Putamen (tissue), 1 donor: ENCODE data around the gene TKTL1.
"Not testable (repeated sequence)": the region's sequence is repeated elsewhere in the genome, so short reads cannot be mapped to it uniquely, and the experiment has no call there.

Source experiments
- DNase-seq: peaks from one replicate; pipeline ENCODE4 v3.0.0-alpha.2; 2016; ENCODE audit warnings: low spot score

The TKTL1 gene, protein sequence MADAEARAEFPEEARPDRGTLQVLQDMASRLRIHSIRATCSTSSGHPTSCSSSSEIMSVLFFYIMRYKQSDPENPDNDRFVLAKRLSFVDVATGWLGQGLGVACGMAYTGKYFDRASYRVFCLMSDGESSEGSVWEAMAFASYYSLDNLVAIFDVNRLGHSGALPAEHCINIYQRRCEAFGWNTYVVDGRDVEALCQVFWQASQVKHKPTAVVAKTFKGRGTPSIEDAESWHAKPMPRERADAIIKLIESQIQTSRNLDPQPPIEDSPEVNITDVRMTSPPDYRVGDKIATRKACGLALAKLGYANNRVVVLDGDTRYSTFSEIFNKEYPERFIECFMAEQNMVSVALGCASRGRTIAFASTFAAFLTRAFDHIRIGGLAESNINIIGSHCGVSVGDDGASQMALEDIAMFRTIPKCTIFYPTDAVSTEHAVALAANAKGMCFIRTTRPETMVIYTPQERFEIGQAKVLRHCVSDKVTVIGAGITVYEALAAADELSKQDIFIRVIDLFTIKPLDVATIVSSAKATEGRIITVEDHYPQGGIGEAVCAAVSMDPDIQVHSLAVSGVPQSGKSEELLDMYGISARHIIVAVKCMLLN

DNA sequence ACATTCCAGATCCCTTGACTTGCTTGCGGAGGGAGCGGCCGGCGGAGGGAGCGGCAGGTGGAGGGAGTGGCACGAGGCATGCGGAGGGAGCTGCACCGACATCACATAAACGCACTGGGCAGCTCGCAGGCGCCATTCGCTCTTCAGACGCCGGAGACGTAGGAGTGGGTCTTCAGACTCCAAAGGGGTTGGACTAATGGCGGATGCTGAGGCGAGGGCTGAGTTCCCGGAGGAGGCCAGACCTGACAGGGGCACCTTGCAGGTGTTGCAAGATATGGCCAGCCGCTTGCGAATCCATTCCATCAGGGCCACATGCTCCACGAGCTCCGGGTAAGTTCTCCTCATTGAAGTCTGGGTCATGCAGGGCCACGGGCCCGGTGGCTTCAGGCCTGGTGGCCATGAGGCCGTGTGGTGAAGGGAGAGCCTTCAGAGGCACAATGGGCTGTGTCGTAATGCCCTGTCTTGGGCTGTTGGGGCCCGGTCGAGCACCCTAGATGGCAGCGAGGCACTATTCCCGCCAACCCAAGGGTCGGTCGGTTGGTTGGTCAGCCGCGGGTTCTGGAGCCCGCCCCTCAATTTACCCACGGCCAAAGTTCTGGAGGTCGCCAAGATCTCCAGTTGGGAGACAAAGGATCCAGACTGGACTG, at the start of gene TKTL1:
Gene TKTL1 (plus strand): TSS at position 132 of the 647 bp plus-strand sequence. CDS start 65 bp downstream, at position 197.
- no peak for DNase-seq

DNA sequence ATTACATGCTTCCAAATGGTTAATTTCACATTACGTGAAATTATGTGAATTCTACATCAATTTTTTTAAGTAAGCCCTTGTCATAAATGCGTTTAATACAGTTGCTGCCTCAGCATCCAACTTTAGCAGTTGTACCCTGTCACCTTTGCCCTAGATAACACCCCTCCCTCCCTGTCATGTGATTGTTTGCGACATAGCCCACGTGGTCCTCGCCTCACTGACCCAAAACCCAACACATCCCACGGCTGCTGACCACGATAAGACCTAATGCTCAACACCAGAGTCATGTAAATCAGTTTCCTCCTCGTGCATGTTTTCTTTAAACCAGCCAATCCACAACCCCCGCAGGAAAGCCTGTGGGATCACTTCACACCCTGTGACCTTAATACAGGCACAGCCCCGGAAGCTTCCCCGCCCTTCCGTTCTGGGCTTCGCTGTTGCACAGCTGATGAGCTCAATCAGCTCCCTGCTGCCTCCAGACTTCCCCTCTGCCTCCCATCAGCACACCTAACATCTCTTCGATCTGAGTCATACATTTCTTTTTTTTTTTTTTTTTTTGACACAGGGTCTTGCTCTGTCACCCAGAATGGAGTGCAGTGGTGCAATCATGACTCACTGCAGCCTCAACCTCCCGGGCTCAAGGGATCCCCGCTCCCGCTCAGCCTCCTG, 48.1 kb upstream of the TKTL1 start:
- not testable (repeated sequence) for DNase-seq

DNA sequence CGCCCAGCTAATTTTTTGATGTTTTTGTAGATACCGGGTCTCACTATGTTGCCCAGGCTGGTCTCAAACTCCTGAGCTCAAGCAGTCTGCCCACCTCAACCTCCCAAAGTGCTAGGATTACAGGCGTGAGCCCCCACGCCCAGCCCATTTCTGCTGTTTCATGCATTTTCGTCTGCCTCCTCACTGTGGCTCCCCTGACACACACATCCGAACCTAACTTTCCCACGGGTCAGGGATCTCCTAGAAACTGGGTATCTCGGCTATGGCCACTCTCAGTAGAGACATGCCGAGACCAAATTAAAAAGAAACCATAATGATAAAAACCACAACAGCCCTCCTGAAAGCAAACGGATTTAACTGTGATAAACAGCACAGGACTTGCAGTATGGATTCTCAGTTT, 47.5 kb upstream of the TKTL1 start:
- DNase-seq: not testable (repeated sequence)

DNA sequence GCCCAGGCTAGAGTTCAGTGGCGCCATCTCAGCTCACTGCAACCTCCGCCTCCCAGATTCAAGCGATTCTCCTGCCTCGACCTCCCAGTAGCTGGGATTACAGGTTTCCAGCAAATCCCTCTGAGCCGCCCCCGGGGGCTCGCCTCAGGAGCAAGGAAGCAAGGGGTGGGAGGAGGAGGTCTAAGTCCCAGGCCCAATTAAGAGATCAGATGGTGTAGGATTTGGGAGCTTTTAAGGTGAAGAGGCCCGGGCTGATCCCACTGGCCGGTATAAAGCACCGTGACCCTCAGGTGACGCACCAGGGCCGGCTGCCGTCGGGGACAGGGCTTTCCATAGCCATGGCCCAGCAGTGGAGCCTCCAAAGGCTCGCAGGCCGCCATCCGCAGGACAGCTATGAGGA, 38.3 kb upstream of the TKTL1 start, which contains the start of gene OPN1MW3:
Gene OPN1MW3 (plus strand): TSS at position 301 of the 400 bp plus-strand sequence. CDS start 38 bp downstream, at position 339.
- not testable (repeated sequence) for DNase-seq

GRCh38 chrX:154258711-154259110, 36.9 kb upstream of the TKTL1 start:
- not testable (repeated sequence) for DNase-seq

- not testable (repeated sequence) for DNase-seq
Observed at GRCh38 chrX:154263072-154263471, 32.5 kb upstream of the TKTL1 start.

DNA sequence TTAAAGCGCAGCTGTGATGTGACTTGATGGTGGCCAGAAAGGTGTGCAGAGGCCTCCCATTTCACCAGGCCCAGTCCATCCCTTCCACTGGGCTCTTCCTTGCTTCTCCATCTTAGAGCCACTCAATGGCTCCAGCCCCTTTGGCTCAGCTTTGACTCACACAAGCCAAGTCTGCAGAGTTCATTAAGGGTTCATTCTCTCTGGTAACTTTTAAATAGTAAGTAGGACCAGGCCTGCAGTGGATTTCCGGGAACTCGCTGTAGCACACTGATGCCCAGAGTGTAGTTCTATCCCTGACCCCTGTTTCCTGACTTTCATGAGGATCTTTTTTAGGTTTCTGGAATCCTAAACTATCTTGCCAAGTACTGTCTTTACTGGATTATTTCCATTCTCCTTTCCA, 26.4 kb upstream of the TKTL1 start:
- not testable (repeated sequence) for DNase-seq

DNA sequence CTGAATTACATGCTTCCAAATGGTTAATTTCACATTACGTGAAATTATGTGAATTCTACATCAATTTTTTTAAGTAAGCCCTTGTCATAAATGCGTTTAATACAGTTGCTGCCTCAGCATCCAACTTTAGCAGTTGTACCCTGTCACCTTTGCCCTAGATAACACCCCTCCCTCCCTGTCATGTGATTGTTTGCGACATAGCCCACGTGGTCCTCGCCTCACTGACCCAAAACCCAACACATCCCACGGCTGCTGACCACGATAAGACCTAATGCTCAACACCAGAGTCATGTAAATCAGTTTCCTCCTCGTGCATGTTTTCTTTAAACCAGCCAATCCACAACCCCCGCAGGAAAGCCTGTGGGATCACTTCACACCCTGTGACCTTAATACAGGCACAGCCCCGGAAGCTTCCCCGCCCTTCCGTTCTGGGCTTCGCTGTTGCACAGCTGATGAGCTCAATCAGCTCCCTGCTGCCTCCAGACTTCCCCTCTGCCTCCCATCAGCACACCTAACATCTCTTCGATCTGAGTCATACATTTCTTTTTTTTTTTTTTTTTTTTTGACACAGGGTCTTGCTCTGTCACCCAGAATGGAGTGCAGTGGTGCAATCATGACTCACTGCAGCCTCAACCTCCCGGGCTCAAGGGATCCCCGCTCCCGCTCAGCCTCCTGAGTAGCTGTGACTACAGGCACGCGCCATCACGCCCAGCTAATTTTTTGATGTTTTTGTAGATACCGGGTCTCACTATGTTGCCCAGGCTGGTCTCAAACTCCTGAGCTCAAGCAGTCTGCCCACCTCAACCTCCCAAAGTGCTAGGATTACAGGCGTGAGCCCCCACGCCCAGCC, 10.9 kb upstream of the TKTL1 start:
- DNase-seq: not testable (repeated sequence)

GRCh38 chrX:154286406-154286805, 9.2 kb upstream of the TKTL1 start:
- not testable (repeated sequence) for DNase-seq

DNA sequence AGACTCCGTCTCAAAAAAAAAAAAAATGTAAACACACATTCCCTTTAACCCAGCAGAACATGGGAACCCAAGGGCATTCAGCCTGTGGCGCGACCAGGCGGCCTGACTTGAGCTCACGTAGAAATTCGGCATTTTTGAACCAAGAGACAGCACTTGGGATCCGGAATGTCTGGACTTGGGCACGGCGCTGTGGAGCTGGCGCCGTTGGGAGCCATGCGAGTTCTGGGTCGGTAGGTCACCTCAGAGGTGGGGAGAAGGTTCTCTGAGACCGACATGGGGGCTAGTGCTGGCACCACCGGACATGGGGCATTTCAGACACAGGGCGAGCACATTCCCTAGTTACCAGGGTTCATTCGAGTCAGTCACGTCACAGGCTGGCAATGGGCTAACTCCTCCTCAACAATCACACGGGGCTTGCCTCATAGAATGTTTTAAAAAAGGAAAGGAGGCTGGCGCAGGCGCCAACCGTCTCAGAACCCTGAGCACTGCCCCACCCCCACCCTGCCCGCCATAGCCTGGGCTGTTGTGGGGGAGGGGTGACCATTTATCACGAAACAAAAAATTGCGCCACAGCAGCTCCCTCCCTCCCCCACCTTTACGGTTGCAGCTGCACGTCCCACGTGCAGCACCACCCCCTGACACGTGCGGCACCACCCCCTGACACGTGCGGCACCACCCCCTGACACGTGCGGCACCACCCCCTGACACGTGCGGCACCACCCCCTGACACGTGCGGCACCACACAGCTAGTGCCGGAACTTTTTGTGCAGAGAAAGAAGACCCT, 612 bp upstream of the TKTL1 start, which contains the start of gene TEX28:
Gene TEX28 (minus strand): TSS at position 334 of the 784 bp plus-strand sequence. CDS start 3,007 bp downstream, outside the sequence.
- DNase-seq: no peak

- no peak for DNase-seq
Observed at GRCh38 chrX:154296731-154297130, 1.1 kb downstream of the TKTL1 start.

DNA sequence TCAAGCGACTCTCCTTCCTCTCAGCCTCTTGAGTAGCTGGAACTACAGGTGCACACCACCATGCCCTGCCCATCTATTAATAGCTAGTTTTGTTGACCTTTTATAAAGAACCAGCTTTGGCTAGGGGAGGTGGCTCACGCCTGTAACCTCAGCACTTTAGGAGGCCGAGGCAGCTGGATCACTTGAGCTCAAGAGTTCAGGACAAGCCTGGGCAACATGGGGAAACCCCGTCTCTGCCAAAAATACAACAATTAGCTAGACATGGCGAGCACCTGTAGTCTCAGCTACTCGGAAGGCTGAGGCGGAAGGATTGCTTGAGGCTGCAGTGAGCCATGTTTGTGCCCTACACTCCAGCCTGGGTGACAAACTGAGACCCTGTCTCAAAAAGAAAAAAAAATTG, 2.7 kb downstream of the TKTL1 start:
- DNase-seq: no peak

DNA sequence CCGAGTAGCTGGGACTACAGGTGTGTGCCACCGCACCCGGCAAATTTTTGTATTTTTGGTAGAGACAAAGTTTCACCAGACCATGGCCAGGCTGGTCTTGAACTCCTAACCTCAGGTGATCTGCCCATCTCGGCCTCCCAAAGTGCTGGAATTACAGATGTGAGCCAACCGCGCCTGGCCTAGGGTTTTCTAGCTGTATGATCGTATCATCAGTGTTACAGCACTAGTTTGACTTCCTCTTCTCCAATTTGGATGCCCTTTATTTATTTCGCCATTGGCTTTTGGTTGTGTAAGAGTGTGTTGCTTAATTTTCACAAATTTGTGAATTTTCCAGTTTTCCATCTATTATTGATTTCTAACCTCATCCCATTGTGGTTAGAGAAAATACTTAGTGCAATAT, 5.2 kb downstream of the TKTL1 start:
- DNase-seq: no peak

DNA sequence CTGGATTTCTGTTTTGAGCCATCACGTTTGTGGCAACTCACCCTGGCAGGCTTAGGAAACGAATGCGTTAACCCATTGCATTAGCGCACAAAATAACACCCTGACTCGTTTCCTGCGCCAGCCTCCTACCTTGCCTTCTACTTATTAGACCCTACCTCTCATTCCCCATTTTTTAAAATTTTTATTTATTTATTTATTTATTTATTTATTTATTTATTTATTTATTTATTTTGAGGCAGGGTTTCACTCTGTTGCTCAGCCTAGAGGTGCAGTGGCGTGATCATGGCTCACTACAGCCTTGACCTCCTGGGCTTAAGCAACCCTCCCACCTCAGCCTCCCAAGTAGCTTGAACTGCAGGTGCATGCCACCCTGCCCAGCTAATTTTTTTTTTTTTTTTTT, 7.4 kb downstream of the TKTL1 start:
- not testable (repeated sequence) for DNase-seq

- DNase-seq: no peak
Observed at GRCh38 chrX:154303476-154303875, 7.9 kb downstream of the TKTL1 start.

DNA sequence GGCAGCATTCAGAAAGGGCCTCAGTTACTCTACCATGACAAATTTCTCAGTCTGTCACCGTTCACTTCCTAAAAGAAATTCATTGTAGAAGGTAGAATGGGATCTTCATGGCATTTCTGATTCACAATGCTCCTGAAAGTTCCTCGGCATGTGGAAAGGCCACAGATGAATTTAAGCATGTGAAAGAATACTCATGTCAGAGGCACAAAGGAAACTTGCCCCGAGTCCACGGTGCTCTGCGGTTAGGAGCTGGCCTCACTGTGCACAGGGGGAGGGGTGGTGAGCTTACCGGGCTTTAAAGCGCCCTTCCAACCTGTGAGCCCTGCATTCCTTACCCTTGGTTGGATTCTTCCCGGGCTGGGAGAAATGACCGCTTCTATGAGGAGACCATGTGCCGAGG, 9.3 kb downstream of the TKTL1 start:
- no peak for DNase-seq

GRCh38 chrX:154305541-154306205, 10.1 kb downstream of the TKTL1 start:
- no peak for DNase-seq

GRCh38 chrX:154307202-154307601, 11.6 kb downstream of the TKTL1 start:
- no peak for DNase-seq

GRCh38 chrX:154308108-154308946, 12.7 kb downstream of the TKTL1 start:
- no peak for DNase-seq
